ENCODE measurements around the gene BACH1.

- TF ChIP-seq CTCF (IDR thresholded peaks at IDR 0.05; ENCODE audit: poor library complexity, severe bottlenecking) (no peak), EZH2 (IDR thresholded peaks at IDR 0.05; ENCODE audit: borderline replicate concordance, insufficient read depth, low read length, poor library complexity, severe bottlenecking) (no peak)
Observed at GRCh38 chr21:29321217-29321616, 22.5 kb downstream of the BACH1 start.

Measured in neural cell (in vitro differentiated cells).